ENCODE data around the gene CD7.
A peak's percentile ranks its signal among the peaks of the same experiment; 100 is the strongest.

The CD7 gene

DNA sequence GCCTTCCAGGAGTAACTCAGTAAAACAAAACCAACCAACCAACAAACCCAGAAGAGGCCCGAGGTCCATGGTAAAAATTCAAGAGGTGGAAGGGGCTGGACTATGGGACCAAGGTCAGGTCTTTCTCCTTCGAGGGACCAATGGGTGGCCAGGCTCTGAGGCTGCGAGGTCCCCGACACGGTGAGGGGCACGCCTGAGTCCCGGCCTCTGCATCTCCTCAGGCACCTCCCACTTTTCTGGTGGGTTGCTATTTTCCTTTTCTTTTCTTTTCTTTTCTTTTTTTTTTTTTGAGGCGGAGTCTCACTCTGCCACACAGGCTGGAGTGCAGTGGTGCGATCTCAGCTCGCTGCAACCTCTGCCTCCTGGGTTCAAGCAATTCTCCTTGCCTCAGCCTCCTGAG is 18.0 kb downstream of the CD7 start:
- no peak overlapping the region for H3K9ac ChIP-seq (ENCODE audit: low read length)
- H3K36me3 ChIP-seq (ENCODE audit: insufficient read depth, low read length), result no peaks in the 10 kb centered on the region
- no peaks in the 10 kb centered on the region for H3K9me3 ChIP-seq (ENCODE audit: low read length)
- no peak overlapping the region for H2AFZ ChIP-seq (ENCODE audit: low read length)
- H3F3A ChIP-seq (ENCODE audit: insufficient read depth, low read length), result no peaks in the 10 kb centered on the region
- TF ChIP-seq, protein P1, sequence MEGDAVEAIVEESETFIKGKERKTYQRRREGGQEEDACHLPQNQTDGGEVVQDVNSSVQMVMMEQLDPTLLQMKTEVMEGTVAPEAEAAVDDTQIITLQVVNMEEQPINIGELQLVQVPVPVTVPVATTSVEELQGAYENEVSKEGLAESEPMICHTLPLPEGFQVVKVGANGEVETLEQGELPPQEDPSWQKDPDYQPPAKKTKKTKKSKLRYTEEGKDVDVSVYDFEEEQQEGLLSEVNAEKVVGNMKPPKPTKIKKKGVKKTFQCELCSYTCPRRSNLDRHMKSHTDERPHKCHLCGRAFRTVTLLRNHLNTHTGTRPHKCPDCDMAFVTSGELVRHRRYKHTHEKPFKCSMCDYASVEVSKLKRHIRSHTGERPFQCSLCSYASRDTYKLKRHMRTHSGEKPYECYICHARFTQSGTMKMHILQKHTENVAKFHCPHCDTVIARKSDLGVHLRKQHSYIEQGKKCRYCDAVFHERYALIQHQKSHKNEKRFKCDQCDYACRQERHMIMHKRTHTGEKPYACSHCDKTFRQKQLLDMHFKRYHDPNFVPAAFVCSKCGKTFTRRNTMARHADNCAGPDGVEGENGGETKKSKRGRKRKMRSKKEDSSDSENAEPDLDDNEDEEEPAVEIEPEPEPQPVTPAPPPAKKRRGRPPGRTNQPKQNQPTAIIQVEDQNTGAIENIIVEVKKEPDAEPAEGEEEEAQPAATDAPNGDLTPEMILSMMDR (IDR thresholded peaks at IDR 0.05; ENCODE audit: low read length), result no peak
- TF ChIP-seq EZH2 (IDR thresholded peaks at IDR 0.05; ENCODE audit: borderline replicate concordance, low read length), result no peak
- peaks cover 30% of the 10 kb centered on the region for H3K4me1 ChIP-seq (ENCODE audit: insufficient read depth, low read length, severe bottlenecking)
- H4K20me1 ChIP-seq (ENCODE audit: insufficient read depth, low read length), result no peaks in the 10 kb centered on the region
- H3K4me3 ChIP-seq (ENCODE audit: low read depth, low read length, poor library complexity, severe bottlenecking), result no peak overlapping the region
- H3K4me2 ChIP-seq (ENCODE audit: low read length), result no peak overlapping the region
- no peaks in the 10 kb centered on the region for H3K9me2 ChIP-seq (ENCODE audit: low read depth, low read length)
- no peak overlapping the region for H3K27ac ChIP-seq (ENCODE audit: low read depth, low read length, poor library complexity, severe bottlenecking)
- peaks cover 5% of the 10 kb centered on the region; the same call in 1 of the 2 replicates for H3K27me3 ChIP-seq (ENCODE audit: insufficient read depth, low read length)
- H3K79me2 ChIP-seq (ENCODE audit: insufficient read depth, low read length), result no peaks in the 10 kb centered on the region

DNA sequence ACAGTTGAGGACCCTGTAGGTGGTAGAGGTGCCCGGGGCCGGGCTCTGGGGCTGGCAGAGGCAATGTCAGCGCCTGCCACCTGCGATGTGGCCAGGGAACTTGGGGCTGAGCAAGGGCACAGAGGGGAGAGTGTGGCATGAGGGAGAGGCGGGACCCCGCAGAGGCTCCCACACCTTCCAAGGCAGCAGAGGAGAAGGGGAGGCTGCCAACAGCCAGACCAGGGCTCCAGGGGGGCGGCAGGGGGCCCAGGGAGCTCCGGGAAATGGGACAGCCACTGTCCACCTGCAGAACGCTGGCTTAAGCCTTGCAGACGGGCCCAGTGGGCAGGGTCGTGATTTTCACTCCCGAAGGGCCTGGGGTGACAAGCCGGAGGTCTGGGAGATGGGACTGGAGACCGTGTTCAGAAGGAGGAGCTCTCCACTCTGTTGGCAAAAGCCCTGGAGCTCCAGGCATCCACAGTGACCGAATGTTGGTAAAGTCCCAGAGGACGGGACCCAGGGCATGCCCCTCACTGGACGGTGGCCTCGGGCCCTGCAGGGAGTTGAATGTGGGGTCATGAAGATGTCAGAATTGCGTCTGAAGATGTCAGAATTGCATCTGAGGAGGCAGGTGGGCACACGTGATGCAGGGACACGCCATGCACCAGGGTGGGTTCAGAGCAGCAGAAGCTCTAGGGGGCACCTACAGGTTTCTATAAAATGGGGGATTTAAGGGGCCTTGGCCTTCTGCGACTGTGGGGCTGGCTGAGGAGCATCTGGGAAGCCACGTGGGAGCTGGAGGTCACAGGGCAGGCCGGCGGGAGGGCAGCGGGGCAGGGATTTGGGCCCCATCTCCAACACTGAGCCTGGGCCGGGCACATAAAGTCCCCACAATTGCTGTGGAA is 18.6 kb downstream of the CD7 start:
- Histone ChIP-seq H3K27me3 (ENCODE audit: insufficient read depth, low read length) (peaks cover 5% of the 10 kb centered on the region; the same call in 1 of the 2 replicates), H3K79me2 (ENCODE audit: insufficient read depth, low read length) (no peaks in the 10 kb centered on the region), H3K9me2 (ENCODE audit: low read depth, low read length) (no peaks in the 10 kb centered on the region), H3K36me3 (ENCODE audit: insufficient read depth, low read length) (no peaks in the 10 kb centered on the region), H3F3A (ENCODE audit: insufficient read depth, low read length) (peaks cover 4% of the 10 kb centered on the region), H3K4me2 (ENCODE audit: low read length) (peak overlapping the region; percentile 86), H3K27ac (ENCODE audit: low read depth, low read length, poor library complexity, severe bottlenecking) (no peak overlapping the region), H3K4me1 (ENCODE audit: insufficient read depth, low read length, severe bottlenecking) (peaks cover 30% of the 10 kb centered on the region), H4K20me1 (ENCODE audit: insufficient read depth, low read length) (no peaks in the 10 kb centered on the region), H2AFZ (ENCODE audit: low read length) (no peak overlapping the region), H3K9me3 (ENCODE audit: low read length) (no peaks in the 10 kb centered on the region), H3K4me3 (ENCODE audit: low read depth, low read length, poor library complexity, severe bottlenecking) (peak overlapping the region; percentile 62), H3K9ac (ENCODE audit: low read length) (peak overlapping the region; percentile 72; the same call in 1 of the 2 replicates)
- no peak for TF ChIP-seq EZH2 (IDR thresholded peaks at IDR 0.05; ENCODE audit: borderline replicate concordance, low read length)
- TF ChIP-seq, protein P1 (IDR thresholded peaks at IDR 0.05; ENCODE audit: low read length), result no peak

DNA sequence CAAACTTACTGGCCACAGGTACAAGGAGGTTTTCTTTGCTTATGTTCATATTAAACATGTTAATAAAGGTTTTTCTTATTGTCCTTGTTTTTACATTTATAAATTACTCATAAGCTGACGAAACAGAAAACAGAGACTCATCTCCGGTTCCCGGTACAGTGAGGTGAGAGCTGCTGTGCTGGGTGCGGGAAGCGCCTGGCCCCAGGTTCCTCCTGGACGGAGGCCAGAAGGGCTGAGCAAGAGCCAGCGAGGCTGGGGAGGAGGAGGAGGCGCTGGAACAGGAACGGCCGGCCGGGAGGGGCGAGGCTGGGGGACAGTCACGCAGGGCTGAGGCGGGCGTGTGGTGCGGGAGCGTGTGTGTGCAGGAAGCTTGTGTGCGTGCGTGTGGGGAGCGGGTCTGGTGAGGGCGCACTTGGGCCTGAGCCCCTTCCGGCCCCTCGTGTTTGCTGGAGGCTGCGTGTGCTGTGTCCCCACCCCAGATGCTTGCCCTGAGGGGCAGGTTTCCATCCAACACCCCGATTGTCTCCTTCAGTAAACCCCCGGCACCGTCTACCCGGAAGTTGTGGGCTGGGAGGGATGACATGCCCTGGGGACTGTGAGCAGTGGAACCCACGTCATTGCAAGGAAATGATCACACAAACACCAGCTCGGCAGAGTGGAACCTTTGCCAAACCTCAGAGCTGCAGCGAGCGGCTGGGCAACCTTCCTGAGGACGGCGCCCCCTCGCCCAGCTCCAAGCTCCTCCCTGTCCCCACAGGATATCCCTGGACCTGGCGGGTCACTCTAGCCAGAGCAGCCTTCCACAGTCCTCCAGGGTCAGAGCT is 19.5 kb downstream of the CD7 start:
- Histone ChIP-seq H3K36me3 (ENCODE audit: insufficient read depth, low read length) (no peaks in the 10 kb centered on the region), H3K9ac (ENCODE audit: low read length) (peak overlapping the region; percentile 72), H3F3A (ENCODE audit: insufficient read depth, low read length) (peaks cover 4% of the 10 kb centered on the region), H3K79me2 (ENCODE audit: insufficient read depth, low read length) (no peaks in the 10 kb centered on the region), H2AFZ (ENCODE audit: low read length) (peak overlapping the region; percentile 2; the same call in 1 of the 2 replicates), H3K4me3 (ENCODE audit: low read depth, low read length, poor library complexity, severe bottlenecking) (peak overlapping the region; percentile 62), H3K9me2 (ENCODE audit: low read depth, low read length) (no peaks in the 10 kb centered on the region), H3K9me3 (ENCODE audit: low read length) (no peaks in the 10 kb centered on the region), H4K20me1 (ENCODE audit: insufficient read depth, low read length) (no peaks in the 10 kb centered on the region), H3K4me1 (ENCODE audit: insufficient read depth, low read length, severe bottlenecking) (peaks cover 30% of the 10 kb centered on the region), H3K27ac (ENCODE audit: low read depth, low read length, poor library complexity, severe bottlenecking) (peak overlapping the region; percentile 6), H3K4me2 (ENCODE audit: low read length) (peak overlapping the region; percentile 86), H3K27me3 (ENCODE audit: insufficient read depth, low read length) (peaks cover 4% of the 10 kb centered on the region; the same call in 1 of the 2 replicates)
- TF ChIP-seq EZH2 (IDR thresholded peaks at IDR 0.05; ENCODE audit: borderline replicate concordance, low read length), result no peak
- TF ChIP-seq, protein P1 (IDR thresholded peaks at IDR 0.05; ENCODE audit: low read length), result no peak

Data from OCI-LY1 (cell line).